ENCODE data around the gene UPF1. TPM values are rescaled to one million over a fixed set of nuclear protein-coding genes. Genes with fewer than 3 reads are reported as not detected.

The UPF1 gene
- total and polyA plus RNA-seq, 4 donors, result 48.3 to 89.2 (median 64.5) TPM

GRCh38 chr19:18848878-18849661, 17.3 kb downstream of the UPF1 start:
- no peak for TF ChIP-seq CTCF (IDR thresholded peaks at IDR 0.05; ENCODE audit: control extremely low read depth, extremely low read depth)
- Histone ChIP-seq H3K9me3 (ENCODE audit: control insufficient read depth in 4 of 4, insufficient read depth in 3 of 4, low read length in 3 of 4) (no peaks in the 10 kb centered on the region), H3K4me1 (ENCODE audit: control insufficient read depth in 5 of 5, insufficient read depth in 5 of 5, low read length in 5 of 5) (peaks cover 0 to 37% (median 16%) of the 10 kb centered on the region in 5 donors), H3K27me3 (ENCODE audit: control insufficient read depth in 3 of 3, insufficient read depth in 3 of 3, low read length in 2 of 3) (no peaks in the 10 kb centered on the region), H3K27ac (ENCODE audit: low read depth in 1 of 2, low read length in 1 of 2) (peak overlapping the region; percentile 24 to 86), H3K4me3 (no peak overlapping the region), H3K9ac (ENCODE audit: insufficient read depth in 1 of 2, low read length in 2 of 2) (no peak overlapping the region), H3K36me3 (ENCODE audit: control insufficient read depth in 4 of 4, insufficient read depth in 4 of 4, low read length in 4 of 4) (peaks cover 0 to 49% (median 30%) of the 10 kb centered on the region in 4 donors)
- DNase-seq, result peak; percentile 59 to 82 (median 71)
- 46 to 60% methylated on average over 23 of the region's 23 CpGs for WGBS, 2 donors
- peak; percentile 36 for ATAC-seq (ENCODE audit: insufficient read depth, low FRiP score)

DNA sequence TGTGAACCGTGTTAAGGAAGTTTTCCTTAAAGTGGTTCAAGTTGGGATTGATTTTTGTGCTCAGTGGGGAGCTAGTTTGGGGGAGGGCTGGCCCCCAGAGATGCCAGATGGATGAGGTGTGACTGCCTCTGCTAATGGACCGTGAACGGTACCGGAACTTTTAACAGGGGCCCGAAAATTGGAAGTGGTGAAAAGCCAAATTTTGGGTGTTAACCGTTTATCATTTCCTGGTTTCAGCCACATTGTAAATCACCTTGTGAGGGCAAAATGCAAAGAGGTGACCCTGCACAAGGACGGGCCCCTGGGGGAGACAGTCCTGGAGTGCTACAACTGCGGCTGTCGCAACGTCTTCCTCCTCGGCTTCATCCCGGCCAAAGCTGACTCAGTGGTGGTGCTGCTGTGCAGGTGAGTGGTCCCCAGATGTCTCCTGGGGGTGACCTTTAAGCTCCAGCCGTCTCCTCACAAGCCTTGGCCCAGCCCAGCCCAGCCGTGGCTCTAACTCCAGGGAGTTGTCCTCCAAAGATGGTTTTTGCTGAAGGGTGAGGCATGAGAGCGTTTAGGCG, 18.2 kb downstream of the UPF1 start:
- WGBS, 2 donors, result 67 to 73% methylated on average over 16 of the region's 16 CpGs
- Histone ChIP-seq H3K4me3 (no peak overlapping the region), H3K27ac (ENCODE audit: low read depth in 1 of 2, low read length in 1 of 2) (peak overlapping the region in 1 of 2 donors; percentile 86), H3K9me3 (ENCODE audit: control insufficient read depth in 4 of 4, insufficient read depth in 3 of 4, low read length in 3 of 4) (no peaks in the 10 kb centered on the region), H3K9ac (ENCODE audit: insufficient read depth in 1 of 2, low read length in 2 of 2) (peak overlapping the region in 1 of 2 donors; percentile 39), H3K27me3 (ENCODE audit: control insufficient read depth in 3 of 3, insufficient read depth in 3 of 3, low read length in 2 of 3) (no peaks in the 10 kb centered on the region), H3K36me3 (ENCODE audit: control insufficient read depth in 4 of 4, insufficient read depth in 4 of 4, low read length in 4 of 4) (peaks cover 0 to 57% (median 30%) of the 10 kb centered on the region in 4 donors), H3K4me1 (ENCODE audit: control insufficient read depth in 5 of 5, insufficient read depth in 5 of 5, low read length in 5 of 5) (peaks cover 0 to 37% (median 16%) of the 10 kb centered on the region in 5 donors)
- no peak for TF ChIP-seq CTCF (IDR thresholded peaks at IDR 0.05; ENCODE audit: control extremely low read depth, extremely low read depth)
- DNase-seq (no peak), ATAC-seq (ENCODE audit: insufficient read depth, low FRiP score) (no peak)

GRCh38 chr19:18850471-18851375, 19.0 kb downstream of the UPF1 start:
- Histone ChIP-seq H3K27ac (ENCODE audit: low read depth in 1 of 2, low read length in 1 of 2) (peak overlapping the region in 1 of 2 donors; percentile 2), H3K4me3 (no peak overlapping the region), H3K27me3 (ENCODE audit: control insufficient read depth in 3 of 3, insufficient read depth in 3 of 3, low read length in 2 of 3) (no peaks in the 10 kb centered on the region), H3K9ac (ENCODE audit: insufficient read depth in 1 of 2, low read length in 2 of 2) (peak overlapping the region in 1 of 2 donors; percentile 39), H3K36me3 (ENCODE audit: control insufficient read depth in 4 of 4, insufficient read depth in 4 of 4, low read length in 4 of 4) (peaks cover 2 to 65% (median 33%) of the 10 kb centered on the region in 4 donors), H3K4me1 (ENCODE audit: control insufficient read depth in 5 of 5, insufficient read depth in 5 of 5, low read length in 5 of 5) (peaks cover 0 to 37% (median 13%) of the 10 kb centered on the region in 5 donors), H3K9me3 (ENCODE audit: control insufficient read depth in 4 of 4, insufficient read depth in 3 of 4, low read length in 3 of 4) (no peaks in the 10 kb centered on the region)
- no peak for TF ChIP-seq CTCF (IDR thresholded peaks at IDR 0.05; ENCODE audit: control extremely low read depth, extremely low read depth)
- ATAC-seq (ENCODE audit: insufficient read depth, low FRiP score) (no peak), DNase-seq (no peak)
- 78 to 90% methylated on average over 27 of the region's 27 CpGs for WGBS, 2 donors
